ENCODE data around the gene MTHFD2L. TPM values are rescaled to one million over a fixed set of nuclear protein-coding genes. Genes with fewer than 3 reads are reported as not detected.

MTHFD2L gene
- total and polyA plus RNA-seq, 10 of the 15 experiments (the other 5 are each of a cell fraction or from before 2014, with no cell fraction given) = 4.8 to 25.4 (median 14.4) TPM

DNA sequence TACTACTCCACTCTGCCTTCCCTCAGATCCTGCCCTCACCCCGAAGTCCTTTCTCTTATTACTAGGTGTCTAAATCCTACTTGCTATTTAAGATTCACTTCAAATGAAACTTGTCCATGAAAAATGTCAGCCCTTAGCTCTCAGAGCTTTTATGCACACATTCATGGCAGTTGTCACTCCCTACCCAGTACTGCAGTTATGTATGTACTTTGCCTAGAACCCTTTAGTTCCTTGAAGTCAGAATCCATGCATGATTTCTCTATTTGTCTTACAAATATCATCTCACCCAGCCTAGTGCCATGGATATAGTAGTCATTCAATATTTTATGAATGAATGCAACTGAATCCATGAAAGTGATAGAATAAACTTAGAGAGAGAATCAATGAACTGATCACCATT, 147.1 kb downstream of the MTHFD2L start:
- no peak for ATAC-seq
- 46% methylated on average over 1 of the region's 1 CpG for WGBS (ENCODE audit: insufficient coverage, insufficient replicate concordance, low lambda C conversion rate, missing lambda C conversion rate)

More for the DNA sequence above, 147.1 kb downstream of the MTHFD2L start:
- Histone ChIP-seq H2AFZ (ENCODE audit: control insufficient read depth, low read depth, low read length) (no peak overlapping the region), H3K9me3 (replicated peaks; ENCODE audit: control insufficient read depth, insufficient read depth, low read length) (no peaks in the 10 kb centered on the region), H3K27ac (ENCODE audit: control insufficient read depth, insufficient read depth) (no peak overlapping the region), H3K9ac (ENCODE audit: control insufficient read depth, insufficient read depth, low read length) (no peak overlapping the region), H3K4me1 (ENCODE audit: control insufficient read depth, insufficient read depth, low read length) (no peaks in the 10 kb centered on the region), H3K36me3 (ENCODE audit: control insufficient read depth in 2 of 2, insufficient read depth in 2 of 2, low read length in 1 of 2) (no peaks in the 10 kb centered on the region), H3K4me2 (ENCODE audit: control insufficient read depth, insufficient read depth) (no peak overlapping the region), H3K27me3 (replicated peaks in 1 of 2; ENCODE audit: control insufficient read depth in 2 of 2, insufficient read depth in 2 of 2, low read length in 1 of 2) (no peaks in the 10 kb centered on the region), H4K20me1 (ENCODE audit: control insufficient read depth, insufficient read depth) (no peaks in the 10 kb centered on the region), H3K4me3 (no peak overlapping the region), H3K79me2 (ENCODE audit: control insufficient read depth, insufficient read depth, low read length) (no peaks in the 10 kb centered on the region)
- ChIA-PET SMC1A (ENCODE audit: uncharacterized antibody, unreplicated experiment) (interaction anchor here (1.6 kb wide), 2 partner anchors 80 to 114 kb away, joined by 3 read pairs; no protein-coding TSS in a partner anchor), POLR2A (no interaction called here), CTCF (interaction anchor here (1.2 to 6.2 kb wide), 4 partner anchors 15 to 116 kb away, joined by 6 to 31 read pairs (median 7); no protein-coding TSS in a partner anchor), RAD21 (ENCODE audit: unreplicated experiment) (interaction anchor here (1.3 to 2.9 kb wide), 2 partner anchors 80 to 116 kb away, joined by 4 to 5 read pairs; no protein-coding TSS in a partner anchor)
- intact Hi-C loops (cut with micrococcal nuclease; ENCODE audit: unreplicated experiment) (no loop called here), in situ Hi-C loops (cut with MboI) (no loop called here)
- no peak for FAIRE-seq
- TF ChIP-seq NFXL1 (IDR thresholded peaks at IDR 0.05; ENCODE audit: borderline replicate concordance) = no peak
- TF ChIP-seq RBBP5 (conservative IDR thresholded peaks at IDR 0.05) = no peak
- no peak for TF ChIP-seq BCLAF1 (IDR thresholded peaks at IDR 0.05)
- no peak for DNase-seq (ENCODE audit: low read depth, low spot score)
- no TSS peak for BruUV-seq (replicated peaks)
